Transverse colon (tissue), 4 donors: Measurements from ENCODE around the gene DNAAF5.

Source experiments
- CTCF ChIP-seq, 5 experiments: fragments of 200-600 bp in 3 of 5; fragments of 450-650 bp in 2 of 5; sonication (generic) in 3 of 5; IDR thresholded peaks; 1 replicate in 2 of 5; 2 replicates in 3 of 5; pipeline ENCODE4 v1.5.1; 2016 to 2017; ENCODE audit warnings: antibody characterized with exemption in 5 of 5, inconsistent platforms in 3 of 5, mild to moderate bottlenecking in 2 of 5, moderate library complexity in 1 of 5
- POLR2AphosphoS5 ChIP-seq, 3 donors: sonication (generic); formaldehyde crosslinking; IDR thresholded peaks; one replicate each; pipeline ENCODE4 v1.6.1; 2016; ENCODE audit warnings: antibody characterized with exemption in 3 of 3

- TF ChIP-seq POLR2AphosphoS5 (IDR thresholded peaks at IDR 0.05) (no peak), CTCF (IDR thresholded peaks at IDR 0.05) (no peak)
Observed at GRCh38 chr7:750111-750905, 23.8 kb downstream of the DNAAF5 start.
